Stimulated activated CD8-positive, alpha-beta memory T cell treated with anti-CD3 and anti-CD28 coated beads, Interleukin-12 subunit alpha, Interleukin-12 subunit beta, amount 100 ng/mL, for 24 hours (primary cell): ENCODE results near the gene INF2.
"Not testable (repeated sequence)": the region's sequence is repeated elsewhere in the genome, so short reads cannot be mapped to it uniquely, and the experiment has no call there.

Experiments used
- DNase-seq: peaks from one replicate; pipeline ENCODE4 v3.0.0-alpha.2; 2020; ENCODE audit errors: extremely low read depth

Gene INF2

DNA sequence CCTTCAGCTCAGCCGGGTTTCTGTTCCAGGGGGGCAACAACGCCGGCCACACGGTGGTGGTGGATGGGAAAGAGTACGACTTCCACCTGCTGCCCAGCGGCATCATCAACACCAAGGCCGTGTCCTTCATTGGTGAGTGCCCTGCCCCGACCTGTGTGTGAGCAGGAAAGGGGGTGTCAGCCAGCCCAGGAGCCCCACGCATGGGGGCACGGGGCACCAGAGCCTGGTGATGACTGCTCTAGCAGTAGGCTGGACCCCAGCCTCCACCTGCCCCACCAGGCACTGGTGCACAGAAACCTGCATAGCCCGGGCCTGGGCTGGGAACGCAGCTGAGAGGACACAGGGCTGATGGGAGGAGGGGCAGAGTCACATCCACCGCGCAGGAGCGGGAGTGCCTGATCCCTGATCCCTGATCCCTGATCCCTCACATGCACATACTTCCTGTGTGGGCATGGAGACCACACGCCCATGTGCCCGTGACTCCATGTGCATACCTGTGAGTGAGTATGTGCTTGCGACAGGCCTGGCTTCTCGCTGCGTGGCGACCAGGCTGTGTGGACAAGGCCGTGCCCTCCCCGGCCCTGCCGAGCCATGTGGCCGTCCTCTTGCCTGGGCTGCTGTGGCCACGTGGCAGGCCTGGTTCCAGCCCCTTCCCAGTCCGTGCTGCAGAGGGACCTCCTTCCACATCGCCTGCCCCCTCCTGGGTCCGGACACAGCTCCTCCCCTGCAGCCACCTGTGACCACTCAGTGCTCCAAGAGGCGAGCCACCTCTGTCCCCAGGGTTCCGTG, 45.8 kb downstream of the INF2 start:
- no peak for DNase-seq

DNA sequence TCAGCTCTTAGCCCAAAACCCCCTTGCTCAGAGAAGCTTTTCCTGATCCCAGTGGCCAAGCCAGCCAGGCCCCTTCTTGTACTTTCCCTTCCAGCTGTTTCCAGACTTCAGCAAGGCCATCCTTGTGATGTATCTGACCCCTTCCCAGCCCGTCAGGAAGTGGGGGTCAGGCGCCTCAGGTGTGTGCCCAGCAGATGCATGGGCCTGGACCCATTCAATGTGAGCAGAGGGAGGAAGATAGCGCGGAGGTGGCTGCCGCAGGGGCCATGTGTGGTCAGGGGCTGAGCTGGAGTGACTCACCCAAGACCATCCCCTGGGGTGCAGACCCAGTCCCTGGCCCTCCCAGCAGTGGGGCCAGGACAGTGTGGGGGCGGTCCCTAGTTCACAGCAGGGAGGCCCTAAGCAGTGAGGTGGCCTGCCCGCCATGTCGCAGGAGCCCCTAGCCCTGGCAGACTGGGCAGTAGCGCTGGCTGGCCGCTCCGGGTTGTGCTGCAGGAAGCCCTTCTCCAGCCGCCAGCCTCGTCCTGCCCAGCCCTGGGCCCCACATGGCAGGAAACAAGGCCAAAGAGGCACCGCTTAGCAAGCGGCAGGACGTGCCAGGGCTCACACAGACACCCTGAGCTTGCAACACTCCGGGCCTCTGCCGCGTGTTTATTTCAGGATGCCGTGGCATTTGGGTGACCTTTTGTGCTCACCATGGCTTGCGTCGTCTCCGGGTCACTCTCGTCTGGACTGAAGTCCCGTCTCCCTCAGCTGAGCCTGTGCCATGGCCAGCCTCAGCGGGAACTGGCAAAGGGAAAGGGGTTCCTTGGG, 46.6 kb downstream of the INF2 start:
- DNase-seq = no peak

DNA sequence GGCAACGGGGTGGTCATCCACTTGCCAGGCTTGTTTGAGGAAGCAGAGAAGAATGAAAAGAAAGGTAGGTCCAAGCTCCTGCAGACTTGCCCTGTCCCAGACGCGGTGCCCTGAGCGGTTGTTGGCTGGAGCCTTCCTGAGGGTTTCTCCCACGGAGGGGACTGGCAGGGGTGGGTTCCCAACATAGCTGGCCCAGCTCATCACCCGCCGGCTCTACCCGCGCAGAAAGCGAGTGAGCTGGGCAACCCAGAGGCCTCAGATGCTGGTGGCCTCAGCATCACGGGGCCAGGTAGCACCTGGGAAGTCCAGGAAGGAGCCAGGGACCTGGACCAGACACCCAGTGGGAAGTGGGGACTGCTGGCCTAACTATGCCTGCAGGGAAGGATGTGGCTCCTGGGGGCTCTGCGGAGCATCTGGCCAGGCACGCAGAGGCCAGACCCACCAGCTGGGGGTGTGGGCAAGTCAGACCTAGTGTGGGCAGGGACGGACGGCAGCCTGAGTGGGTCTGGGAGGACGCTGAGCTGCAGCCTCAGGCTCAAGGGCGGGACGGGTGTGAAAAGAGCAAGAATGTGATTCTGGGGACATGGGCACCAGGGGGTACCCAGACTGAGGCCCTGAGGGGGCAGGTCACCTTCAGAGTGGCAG, 49.1 kb downstream of the INF2 start:
- no peak for DNase-seq

DNA sequence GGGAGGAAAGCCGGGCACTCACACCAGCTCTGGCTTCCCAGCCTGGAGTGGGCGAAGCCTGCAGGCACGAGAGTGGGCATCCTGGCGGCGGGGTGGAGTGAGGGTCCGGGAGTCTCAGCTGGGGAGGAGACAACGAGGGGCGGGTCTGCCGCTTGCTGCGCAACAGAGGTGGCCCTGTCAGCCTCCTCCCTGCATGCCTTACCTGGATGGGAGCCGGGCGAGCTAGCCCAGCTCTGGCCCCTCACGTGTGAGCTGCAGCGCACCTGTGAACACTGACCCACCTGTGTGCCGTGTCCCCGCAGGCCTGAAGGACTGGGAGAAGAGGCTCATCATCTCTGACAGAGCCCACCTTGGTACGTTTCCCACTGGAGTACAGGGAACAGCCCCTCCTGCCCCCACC, 49.6 kb downstream of the INF2 start:
- no peak for DNase-seq

DNA sequence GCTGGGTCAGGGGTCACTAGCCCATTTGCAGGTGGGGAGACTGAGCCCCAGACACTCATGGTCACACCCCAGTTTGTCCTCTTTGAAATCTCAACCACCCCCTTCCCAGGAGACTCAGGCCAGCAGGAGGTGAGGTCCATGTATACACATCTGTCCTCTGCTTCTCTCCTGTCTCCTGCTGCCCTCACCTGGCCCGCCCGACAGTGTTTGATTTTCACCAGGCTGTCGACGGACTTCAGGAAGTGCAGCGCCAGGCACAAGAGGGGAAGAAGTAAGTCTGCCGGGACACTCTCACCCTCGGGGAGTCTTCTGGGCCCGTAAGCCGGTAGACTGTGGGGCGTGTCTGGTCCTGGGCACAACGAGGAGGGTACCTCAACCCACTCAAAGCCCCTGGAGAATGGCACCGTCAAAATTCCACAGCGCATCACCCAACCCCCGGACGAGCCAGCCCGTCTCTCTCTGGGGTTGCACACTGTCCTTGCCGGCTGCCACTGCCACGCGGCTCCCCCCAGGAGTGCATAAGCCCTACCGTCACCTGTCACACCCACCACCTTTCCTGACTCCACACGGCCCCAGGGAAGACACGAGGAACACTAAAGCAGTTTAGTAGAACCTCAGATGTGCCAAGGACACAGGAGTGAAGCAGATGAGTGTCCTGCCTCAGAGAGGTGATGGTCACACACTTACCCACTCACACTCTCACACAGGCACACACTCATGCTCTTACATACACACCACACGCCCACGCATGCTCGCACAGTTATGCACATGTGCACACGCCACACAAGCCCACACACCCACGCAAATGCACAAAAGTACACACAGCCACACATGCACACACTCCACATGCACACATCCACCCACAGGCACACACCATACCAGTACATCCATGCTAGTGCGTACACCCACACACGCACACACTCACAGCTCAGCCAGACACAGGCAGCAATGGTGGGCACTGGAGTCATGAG, 50.4 kb downstream of the INF2 start:
- no peak for DNase-seq

DNA sequence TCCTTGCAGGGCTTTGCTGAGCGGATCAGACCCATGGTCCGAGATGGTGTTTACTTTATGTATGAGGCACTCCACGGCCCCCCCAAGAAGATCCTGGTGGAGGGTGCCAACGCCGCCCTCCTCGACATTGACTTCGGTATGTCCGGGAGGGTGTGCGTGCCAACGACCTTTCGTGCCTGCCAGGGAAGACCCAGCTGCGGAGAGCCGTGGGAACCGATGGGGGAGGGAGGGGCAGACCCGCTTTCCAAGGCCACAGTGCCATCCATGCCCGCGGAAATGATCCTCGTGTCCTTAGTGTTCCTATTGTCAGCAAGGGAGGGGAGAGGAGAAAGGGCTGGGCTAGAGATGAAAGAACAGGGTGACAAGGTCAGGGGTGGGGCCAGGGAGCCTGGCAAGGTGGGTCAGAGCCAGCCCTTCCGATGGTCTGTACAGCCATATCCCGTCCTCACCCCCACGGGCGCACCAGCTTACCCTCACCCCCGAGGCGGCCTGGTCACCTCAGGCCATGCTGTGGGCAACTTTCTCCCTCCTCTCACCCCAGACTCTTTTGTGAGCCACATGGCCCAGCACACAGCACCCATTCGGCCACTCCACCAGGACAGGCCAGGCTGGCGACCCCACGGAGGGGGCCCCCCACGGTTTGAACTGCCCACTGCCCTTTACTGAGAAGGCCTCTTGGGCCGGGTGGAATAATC, 51.8 kb downstream of the INF2 start:
- DNase-seq = no peak

DNA sequence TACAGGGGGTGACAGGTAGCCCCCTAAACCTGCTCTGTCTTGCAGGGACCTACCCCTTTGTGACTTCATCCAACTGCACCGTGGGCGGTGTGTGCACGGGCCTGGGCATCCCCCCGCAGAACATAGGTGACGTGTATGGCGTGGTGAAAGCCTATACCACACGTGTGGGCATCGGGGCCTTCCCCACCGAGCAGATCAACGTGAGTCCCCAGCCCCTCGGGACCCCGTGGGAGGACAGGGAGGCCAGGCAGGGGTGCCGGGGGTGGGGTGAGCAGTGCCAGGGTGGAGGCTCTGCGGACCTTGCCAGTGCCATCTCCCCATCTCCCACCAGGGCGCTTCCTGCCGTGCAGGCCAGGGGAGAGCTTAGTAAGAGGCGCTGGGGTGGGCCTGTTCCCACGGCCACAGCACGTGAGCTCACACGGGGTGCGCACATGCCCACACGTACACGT, 52.4 kb downstream of the INF2 start:
- DNase-seq = no peak

DNA sequence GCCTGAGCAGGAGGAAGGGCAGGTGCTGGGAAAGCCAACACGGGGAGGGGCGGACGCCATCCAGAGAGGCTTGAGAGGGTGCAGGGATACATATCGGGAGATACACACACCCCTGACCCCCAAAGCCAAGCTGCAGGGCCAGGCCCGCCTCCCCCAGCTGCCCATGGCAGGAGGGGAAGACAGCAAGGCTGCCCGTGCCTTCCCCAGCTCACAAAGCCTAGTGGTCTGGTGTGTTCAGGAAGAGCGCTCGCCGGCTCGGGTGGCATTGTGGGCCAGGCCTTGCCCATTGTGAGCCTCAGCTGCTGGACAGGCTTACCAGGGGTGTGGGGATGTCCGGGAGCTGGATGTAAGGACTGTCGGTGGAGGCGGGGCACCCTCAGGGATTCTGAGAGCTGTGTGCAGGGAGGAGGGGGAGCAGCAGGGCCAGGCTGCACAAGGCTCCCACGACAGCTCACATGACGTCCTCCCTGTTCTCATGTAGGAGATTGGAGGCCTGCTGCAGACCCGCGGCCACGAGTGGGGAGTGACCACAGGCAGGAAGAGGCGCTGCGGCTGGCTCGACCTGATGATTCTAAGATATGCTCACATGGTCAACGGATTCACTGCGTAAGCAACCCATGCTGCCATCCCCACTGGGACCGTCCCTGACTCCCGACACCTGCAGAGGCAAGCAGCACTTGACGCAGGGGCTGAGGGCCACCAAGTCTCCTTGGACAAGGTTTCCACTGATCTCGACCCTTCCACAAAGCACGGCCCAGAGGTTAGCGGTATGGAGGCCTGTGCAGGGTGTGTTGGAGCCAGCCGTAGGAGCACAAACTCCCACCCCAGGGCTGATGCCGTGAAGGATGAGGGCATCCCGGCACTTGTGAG, 53.4 kb downstream of the INF2 start:
- DNase-seq = no peak

DNA sequence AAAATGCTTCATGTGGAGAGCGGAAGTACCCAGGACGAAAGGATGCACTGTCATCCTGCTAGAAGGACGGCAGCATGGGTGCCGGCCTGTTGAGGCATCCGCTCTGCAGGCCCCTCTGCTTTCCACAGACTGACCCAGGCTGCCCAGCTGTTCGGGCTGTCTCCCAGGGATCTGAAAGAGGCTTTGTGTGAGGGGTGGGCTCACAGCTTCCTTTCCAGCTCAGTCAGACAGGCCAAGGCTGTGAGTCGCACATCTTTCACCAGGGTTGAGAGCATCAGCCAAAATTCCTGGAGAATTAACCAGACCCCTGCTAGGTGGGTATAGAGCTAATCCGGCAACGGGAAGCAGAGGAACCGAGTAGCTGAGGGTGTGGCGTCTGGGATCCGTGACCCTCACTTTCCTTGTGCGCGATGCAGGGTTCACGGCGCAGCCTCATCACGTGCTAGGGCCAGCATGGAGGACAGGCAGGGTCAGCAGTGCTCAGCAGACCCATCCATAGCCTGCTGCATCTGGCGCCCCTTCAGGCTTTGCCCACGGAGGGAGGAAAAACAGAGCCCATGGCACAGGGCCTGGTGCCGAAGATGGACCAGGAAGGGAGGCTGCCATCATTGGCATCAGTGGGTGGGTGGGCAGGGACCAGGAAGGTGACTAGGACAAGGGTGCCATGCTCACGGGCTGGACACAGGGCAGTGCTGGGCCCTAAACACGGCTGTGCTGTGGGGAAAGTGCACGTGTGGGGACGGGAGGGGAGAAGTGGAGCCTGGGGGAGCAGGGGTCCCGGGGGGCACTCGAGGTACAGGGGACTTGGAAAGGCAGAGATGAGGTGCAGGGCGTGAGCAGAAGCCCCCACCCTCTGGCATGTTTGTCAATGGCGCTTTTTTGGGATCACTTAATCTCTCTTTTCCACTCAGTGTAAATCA, 54.3 kb downstream of the INF2 start:
- no peak for DNase-seq

DNA sequence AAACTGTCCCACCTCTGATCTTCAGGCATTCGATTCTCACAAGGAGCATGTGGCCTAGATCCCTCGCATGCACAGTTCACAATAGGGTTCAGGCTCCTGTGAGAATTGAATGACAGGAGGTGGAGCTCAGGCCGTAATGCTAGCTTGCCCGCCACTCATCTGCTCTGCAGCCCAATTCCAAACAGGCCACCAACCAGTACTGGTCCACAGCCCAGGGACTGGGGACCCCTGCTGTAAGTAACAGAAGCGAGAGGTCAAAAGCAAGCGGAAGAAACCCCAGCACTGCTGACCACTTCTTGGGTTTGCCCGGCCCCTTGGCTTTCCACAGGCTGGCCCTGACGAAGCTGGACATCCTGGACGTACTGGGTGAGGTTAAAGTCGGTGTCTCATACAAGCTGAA, 55.1 kb downstream of the INF2 start:
- DNase-seq = no peak

DNA sequence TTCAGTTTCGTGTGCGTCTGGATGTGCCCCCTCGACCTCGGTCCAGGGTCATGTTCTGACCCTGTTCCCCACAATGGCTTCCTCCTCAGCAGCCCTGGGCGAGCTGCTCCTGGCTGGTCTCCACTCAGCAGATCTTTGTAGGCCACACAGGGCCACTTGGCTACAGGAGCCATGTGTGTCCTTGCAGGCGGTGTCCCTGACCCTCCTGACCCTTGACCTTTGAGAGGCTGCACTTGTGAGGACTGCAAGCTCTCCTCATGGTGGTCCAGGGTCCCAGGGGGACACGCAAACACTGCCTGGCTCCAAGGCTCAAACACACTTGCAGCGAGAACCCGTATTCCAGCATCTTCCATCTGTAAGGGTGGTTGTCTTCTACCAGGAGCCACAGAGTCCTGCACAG, 56.0 kb downstream of the INF2 start:
- no peak for DNase-seq

DNA sequence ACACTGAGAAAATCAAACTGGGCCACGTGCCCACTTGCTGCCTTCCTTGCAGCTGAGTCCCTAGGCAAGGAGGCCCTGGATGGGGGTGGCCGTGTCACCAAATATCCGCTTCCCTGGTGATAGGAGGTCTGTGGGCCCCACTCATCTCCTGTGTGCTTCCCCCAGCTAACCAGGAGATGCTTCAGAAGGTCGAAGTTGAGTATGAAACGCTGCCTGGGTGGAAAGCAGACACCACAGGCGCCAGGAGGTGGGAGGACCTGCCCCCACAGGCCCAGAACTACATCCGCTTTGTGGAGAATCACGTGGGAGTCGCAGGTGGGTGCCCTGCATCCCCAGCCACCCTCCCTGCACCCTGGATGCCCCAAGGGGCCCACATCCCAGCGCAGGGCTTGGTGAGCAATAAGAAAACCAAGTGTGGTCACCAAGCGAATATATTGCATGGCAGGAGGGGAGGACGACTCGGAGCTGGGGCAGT, 56.7 kb downstream of the INF2 start:
- no peak for DNase-seq

DNA sequence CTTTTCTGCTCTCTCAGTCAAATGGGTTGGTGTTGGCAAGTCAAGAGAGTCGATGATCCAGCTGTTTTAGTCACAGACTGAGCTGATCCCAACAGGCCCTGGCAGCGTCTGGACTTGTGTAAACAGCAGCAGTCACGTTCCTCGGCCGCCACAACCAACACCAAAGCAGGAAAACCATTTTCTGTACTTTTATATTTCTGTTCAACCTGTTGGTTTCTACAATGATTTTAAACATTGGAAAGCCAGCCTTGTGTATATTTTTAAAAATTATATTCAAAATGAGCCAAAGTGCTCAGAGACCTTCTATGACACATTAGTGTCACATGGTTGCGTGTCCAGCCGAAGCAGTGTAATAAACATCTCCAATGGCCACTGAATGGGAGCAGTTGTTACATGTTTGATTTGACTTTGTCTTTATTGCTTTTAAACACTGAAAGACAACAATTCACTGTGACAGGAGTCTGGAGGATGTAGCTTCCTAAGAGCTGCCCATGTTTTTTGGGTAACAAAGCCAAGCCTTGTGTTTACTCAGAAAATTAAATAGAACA, 57.6 kb downstream of the INF2 start:
- DNase-seq = no peak

DNA sequence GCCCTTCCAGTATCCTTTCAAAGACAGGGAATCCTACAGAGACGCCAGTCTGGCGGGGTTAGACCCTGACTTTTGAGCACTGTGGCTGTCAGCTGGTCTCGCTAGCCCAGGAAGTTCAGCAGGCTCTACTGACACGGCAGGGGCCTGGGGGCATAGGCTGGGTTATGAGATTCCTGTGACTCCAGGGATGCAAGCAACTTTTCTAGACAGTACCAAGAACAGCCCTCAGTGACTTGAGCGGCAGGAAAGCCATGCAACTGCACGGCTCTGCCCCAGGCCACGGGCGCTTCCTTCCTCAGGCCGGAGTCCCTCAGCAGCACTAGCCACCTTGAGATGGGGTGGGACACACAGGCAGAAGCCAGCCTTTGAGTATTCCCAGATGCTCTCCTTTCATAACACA, 58.5 kb downstream of the INF2 start:
- DNase-seq = no peak

DNA sequence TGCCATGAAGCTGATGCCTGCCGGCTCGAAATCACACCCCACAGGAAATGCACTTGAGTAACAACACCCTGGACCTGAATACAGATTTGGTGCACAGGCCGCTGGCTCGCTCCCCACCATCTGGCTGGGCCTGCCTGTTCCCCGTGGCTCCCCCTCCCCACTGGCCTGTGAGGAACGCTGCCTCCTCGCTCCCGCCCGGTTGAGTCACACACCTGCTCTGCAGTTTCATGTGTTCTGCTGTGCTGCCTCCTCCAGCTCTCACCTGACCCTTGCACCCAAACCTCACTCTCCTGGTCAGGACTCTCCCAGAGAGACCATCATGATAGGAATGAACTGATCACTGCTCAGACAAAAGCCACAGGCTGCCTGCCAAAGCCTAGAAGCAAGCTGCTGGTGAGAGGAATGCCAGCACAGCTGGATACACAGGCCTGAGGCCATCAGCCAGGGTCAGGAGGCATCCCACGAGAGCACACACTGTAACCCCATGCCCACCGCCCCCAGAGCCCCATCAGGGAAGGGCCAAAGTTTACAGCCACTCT, 59.8 kb downstream of the INF2 start:
- DNase-seq = no peak

DNA sequence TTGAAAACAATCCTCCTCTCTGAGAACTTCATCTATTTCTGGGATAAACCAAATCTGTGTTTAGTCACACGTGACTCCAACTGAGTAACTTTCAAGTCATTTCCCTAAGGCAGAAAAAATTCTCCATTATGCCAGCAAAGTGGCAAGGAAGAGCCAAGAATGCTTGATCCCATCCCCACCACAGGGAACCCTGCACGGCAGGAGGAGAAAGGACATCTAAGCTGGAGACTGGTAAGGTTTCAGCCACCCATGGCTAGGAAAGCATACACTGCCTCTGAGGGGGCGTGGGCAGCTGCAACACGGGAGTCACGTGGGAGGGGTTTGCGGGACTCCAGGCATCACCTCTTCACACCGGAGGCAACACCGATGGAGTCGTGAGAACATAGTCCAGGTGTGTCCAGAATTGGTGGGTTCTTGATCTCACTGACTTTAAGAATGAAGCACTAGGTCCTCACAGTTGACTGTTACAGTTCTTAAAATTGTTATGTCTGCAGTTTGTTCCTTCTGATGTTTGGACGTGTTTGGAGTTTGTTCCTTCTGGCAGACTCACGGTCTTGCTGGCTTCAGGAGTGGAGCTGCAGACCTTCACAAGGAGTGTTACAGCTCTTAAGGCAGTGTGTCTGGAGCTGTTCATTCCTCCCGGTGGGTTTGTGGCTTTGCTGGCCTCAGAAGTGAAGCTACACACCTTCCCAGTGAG, 60.8 kb downstream of the INF2 start:
- DNase-seq = no peak

DNA sequence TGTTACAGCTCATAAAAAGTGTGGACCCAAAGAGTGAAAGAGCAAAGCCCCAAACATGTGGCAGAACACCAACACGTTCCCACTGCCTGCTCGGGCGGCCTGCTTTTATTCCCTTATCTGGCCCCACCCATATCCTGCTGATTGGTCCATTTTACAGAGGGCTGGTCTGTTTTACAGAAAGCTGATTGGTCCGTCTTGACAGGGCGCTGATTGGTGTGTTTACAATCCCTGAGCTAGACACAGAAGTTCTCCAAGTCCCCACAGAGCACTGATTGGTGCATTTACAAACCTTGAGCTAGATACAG, 61.3 kb downstream of the INF2 start:
- DNase-seq = not testable (repeated sequence)
